KMS-11 (cell line): ENCODE measurements around the gene ZNF235.
"Not testable (repeated sequence)": the region's sequence is repeated elsewhere in the genome, so short reads cannot be mapped to it uniquely, and the experiment has no call there.

Experiments used
- H2AFZ ChIP-seq: fragments of 200-600 bp; sonication (generic); 2 replicates; pipeline ENCODE4 v1.6.1; 2016; ENCODE audit warnings: antibody characterized with exemption, mixed run types, low read depth
- H3K27ac ChIP-seq: fragments of 200-600 bp; sonication (generic); 2 replicates; pipeline ENCODE4 v1.6.1; 2016; ENCODE audit warnings: mild to moderate bottlenecking, mixed run types
- H3K27me3 ChIP-seq: fragments of 200-600 bp; sonication (generic); 2 replicates; pipeline ENCODE4 v1.6.1; 2017; ENCODE audit warnings: mild to moderate bottlenecking, low read depth, mixed run types, moderate library complexity; ENCODE audit not compliant: insufficient read depth
- H3K36me3 ChIP-seq: fragments of 200-600 bp; sonication (generic); 2 replicates; pipeline ENCODE4 v1.6.1; 2017; ENCODE audit warnings: mild to moderate bottlenecking, mixed run types; ENCODE audit not compliant: insufficient read depth
- H3K4me1 ChIP-seq: fragments of 200-600 bp; sonication (generic); 2 replicates; pipeline ENCODE4 v1.6.1; 2016; ENCODE audit warnings: mild to moderate bottlenecking, low read depth, mixed run types; ENCODE audit not compliant: poor library complexity, severe bottlenecking
- H3K4me2 ChIP-seq: fragments of 200-600 bp; sonication (generic); 2 replicates; pipeline ENCODE4 v1.7.0; 2016; ENCODE audit warnings: mild to moderate bottlenecking, mixed run types
- H3K4me3 ChIP-seq: fragments of 200-600 bp; sonication (generic); IDR thresholded peaks from 2 replicates; pipeline ENCODE4 v1.6.1; 2017; ENCODE audit warnings: low read depth, low read length, mixed read lengths; ENCODE audit not compliant: insufficient read depth
- H3K79me2 ChIP-seq: fragments of 200-600 bp; sonication (generic); 2 replicates; pipeline ENCODE4 v1.6.1; 2016; ENCODE audit warnings: low read depth, mixed run types; ENCODE audit not compliant: insufficient read depth
- H3K9ac ChIP-seq: fragments of 200-600 bp; sonication (generic); 2 replicates; pipeline ENCODE4 v1.6.1; 2016; ENCODE audit warnings: mild to moderate bottlenecking, mixed run types
- H4K20me1 ChIP-seq: fragments of 200-600 bp; sonication (generic); 2 replicates; pipeline ENCODE4 v1.6.1; 2016; ENCODE audit warnings: mild to moderate bottlenecking, mixed run types; ENCODE audit not compliant: insufficient read depth
- CTCF ChIP-seq: fragments of 200-600 bp; sonication (generic); conservative IDR thresholded peaks from 2 replicates; pipeline ENCODE4 v1.6.1; 2017; ENCODE audit warnings: low read depth, mild to moderate bottlenecking, antibody characterized with exemption, low read length, moderate library complexity, mixed read lengths

The ZNF235 gene

DNA sequence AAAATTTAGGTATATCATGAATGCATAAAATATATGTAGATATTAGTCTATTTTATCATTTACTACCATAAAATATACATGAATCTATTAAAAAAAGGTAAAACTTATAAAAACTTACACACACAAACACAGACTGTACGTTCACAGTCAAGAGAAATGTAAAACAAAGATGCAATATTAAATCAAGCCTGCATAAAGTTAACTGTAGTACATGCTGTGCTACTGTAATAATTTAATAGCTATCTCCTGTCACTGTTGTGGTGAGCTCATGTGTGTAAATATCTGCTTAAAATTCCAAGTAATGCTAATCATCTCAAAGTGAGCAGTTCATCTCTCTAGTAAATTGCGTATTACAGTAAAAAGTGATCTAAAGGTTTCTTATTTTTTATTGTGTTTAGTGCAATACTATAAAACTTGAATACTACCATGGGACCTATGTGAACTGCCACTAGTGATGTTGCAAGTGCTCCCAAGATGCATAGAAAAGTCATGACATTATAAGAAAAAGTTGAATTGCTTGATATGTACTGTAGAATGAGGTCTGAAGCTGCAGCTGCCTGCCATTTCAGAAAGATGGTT, 45.9 kb downstream of the ZNF235 start:
- H3K4me2 ChIP-seq: 0 out of 2 replicates have a peak overlapping the region, but pooled peaks have one; percentile 18
- no peaks in the 10 kb centered on the region for H3K79me2 ChIP-seq
- H2AFZ ChIP-seq: no peak overlapping the region
- no peak overlapping the region for H3K27ac ChIP-seq
- no peaks in the 10 kb centered on the region for H3K36me3 ChIP-seq
- H3K4me1 ChIP-seq: no peaks in the 10 kb centered on the region
- H3K27me3 ChIP-seq: no peaks in the 10 kb centered on the region
- no peak overlapping the region for H3K4me3 ChIP-seq
- H4K20me1 ChIP-seq: no peaks in the 10 kb centered on the region
- no peak overlapping the region for H3K9ac ChIP-seq
- no peak for TF ChIP-seq CTCF

- H2AFZ ChIP-seq: no peak overlapping the region
Observed at GRCh38 chr19:44258136-44258535, 46.7 kb downstream of the ZNF235 start.

GRCh38 chr19:44255705-44256411, 49.0 kb downstream of the ZNF235 start:
- no peaks in the 10 kb centered on the region for H3K79me2 ChIP-seq
- H3K4me2 ChIP-seq: no peak overlapping the region
- no peak for TF ChIP-seq CTCF
- no peaks in the 10 kb centered on the region for H4K20me1 ChIP-seq
- H3K27me3 ChIP-seq: no peaks in the 10 kb centered on the region
- H3K9ac ChIP-seq: no peak overlapping the region
- no peaks in the 10 kb centered on the region for H3K4me1 ChIP-seq
- no peaks in the 10 kb centered on the region for H3K36me3 ChIP-seq
- no peak overlapping the region for H3K4me3 ChIP-seq
- no peak overlapping the region for H3K27ac ChIP-seq
- no peak overlapping the region for H2AFZ ChIP-seq

More at GRCh38 chr19:44258136-44258535, 46.7 kb downstream of the ZNF235 start:
- no peaks in the 10 kb centered on the region for H4K20me1 ChIP-seq
- H3K4me1 ChIP-seq: no peaks in the 10 kb centered on the region
- no peaks in the 10 kb centered on the region for H3K79me2 ChIP-seq
- no peak overlapping the region for H3K4me2 ChIP-seq
- H3K4me3 ChIP-seq: no peak overlapping the region
- no peak overlapping the region for H3K9ac ChIP-seq
- no peaks in the 10 kb centered on the region for H3K36me3 ChIP-seq
- TF ChIP-seq CTCF: no peak
- no peak overlapping the region for H3K27ac ChIP-seq
- H3K27me3 ChIP-seq: no peaks in the 10 kb centered on the region

DNA sequence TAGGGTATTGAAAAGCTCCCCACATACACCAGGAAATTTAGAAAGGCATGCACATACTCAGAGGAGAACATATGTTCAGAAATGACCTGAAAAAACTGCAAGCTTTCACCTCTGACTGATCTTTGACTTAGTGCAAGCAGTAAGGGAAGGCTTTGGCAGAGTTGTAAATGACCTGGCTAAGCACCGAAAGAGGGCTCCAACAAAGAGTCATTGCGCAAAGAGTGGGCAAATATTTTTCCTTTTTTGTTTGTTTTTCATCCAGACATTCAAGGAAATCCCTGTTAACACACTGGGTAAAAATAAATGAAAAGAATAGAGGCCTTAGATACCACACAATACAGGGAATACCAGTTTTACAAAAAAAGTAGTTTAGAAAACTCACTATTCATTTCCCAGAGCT, 50.3 kb downstream of the ZNF235 start:
- Histone ChIP-seq H3K27me3 (no peaks in the 10 kb centered on the region), H3K36me3 (no peaks in the 10 kb centered on the region), H3K9ac (no peak overlapping the region), H3K79me2 (no peaks in the 10 kb centered on the region), H3K4me3 (no peak overlapping the region), H3K27ac (no peak overlapping the region), H2AFZ (no peak overlapping the region), H3K4me1 (no peaks in the 10 kb centered on the region), H3K4me2 (no peak overlapping the region), H4K20me1 (no peaks in the 10 kb centered on the region)
- TF ChIP-seq CTCF: no peak

DNA sequence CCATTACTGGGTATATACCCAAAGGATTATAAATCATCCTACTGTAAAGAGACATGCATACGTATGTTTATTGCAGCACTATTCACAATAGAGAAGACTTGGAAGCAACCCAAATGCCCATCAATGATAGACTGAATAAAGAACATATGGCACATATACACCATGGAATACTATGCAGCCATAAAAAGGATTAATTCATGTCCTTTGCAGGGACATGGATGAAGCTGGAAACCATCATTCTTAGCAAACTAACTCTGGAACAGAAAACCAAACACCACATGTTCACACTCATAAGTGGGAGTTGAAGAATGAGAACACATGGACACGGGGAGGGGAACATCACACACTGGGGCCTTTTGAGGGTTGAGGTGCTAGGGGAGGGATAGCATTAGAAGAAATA, 51.4 kb downstream of the ZNF235 start:
- not testable (repeated sequence) for H3K4me2 ChIP-seq, H3K36me3 ChIP-seq, H3K4me3 ChIP-seq, H3K79me2 ChIP-seq, H3K27me3 ChIP-seq, H2AFZ ChIP-seq, H3K27ac ChIP-seq, H3K9ac ChIP-seq, H3K4me1 ChIP-seq, H4K20me1 ChIP-seq

- H3K4me2 ChIP-seq: not testable (repeated sequence)
Observed at GRCh38 chr19:44252332-44252731, 52.5 kb downstream of the ZNF235 start.

More at GRCh38 chr19:44252332-44252731, 52.5 kb downstream of the ZNF235 start:
- H3K79me2 ChIP-seq, H2AFZ ChIP-seq, H4K20me1 ChIP-seq, H3K4me1 ChIP-seq, H3K27ac ChIP-seq, H3K9ac ChIP-seq, H3K27me3 ChIP-seq, H3K36me3 ChIP-seq, H3K4me3 ChIP-seq: not testable (repeated sequence)
